Prostate gland (tissue), 2 donors: ENCODE results near the gene CAMSAP2. TPM values are rescaled to one million over a fixed set of nuclear protein-coding genes. Genes with fewer than 3 reads are reported as not detected.
A peak's percentile ranks its signal among the peaks of the same experiment; 100 is the strongest.

Experiments used
- DNase-seq: peaks from one replicate; pipeline ENCODE4 v3.0.0-alpha.2; 2019; ENCODE audit warnings: low spot score
- H3K27ac ChIP-seq, 2 donors: fragments of 200-600 bp; sonication (generic); 2 replicates each; pipeline ENCODE4 v1.5.1; 2017 to 2019
- H3K27me3 ChIP-seq: fragments of 200-600 bp; sonication (generic); replicated peaks from 2 replicates; pipeline ENCODE4 v1.5.1; 2019; ENCODE audit not compliant: insufficient read depth
- H3K36me3 ChIP-seq, 2 donors: fragments of 200-600 bp; sonication (generic); 1 replicate in 1 of 2; 2 replicates in 1 of 2; pipeline versions ENCODE4 v1.5.1 to v1.8.1; 2017 to 2019
- H3K4me1 ChIP-seq: fragments of 200-600 bp; sonication (generic); replicated peaks from 2 replicates; pipeline ENCODE4 v1.5.1; 2019
- H3K4me3 ChIP-seq, 2 donors: fragments of 200-600 bp; sonication (generic); 2 replicates each; pipeline ENCODE4 v1.5.1; 2017 to 2019
- H3K9me3 ChIP-seq: fragments of 200-600 bp; sonication (generic); 2 replicates; pipeline ENCODE4 v1.5.1; 2017
- POLR2A ChIP-seq: fragments of 450-650 bp; IDR thresholded peaks from one replicate; pipeline ENCODE4 v1.6.1; 2016; ENCODE audit warnings: antibody characterized with exemption, mild to moderate bottlenecking
- POLR2AphosphoS5 ChIP-seq: sonication (generic); formaldehyde crosslinking; IDR thresholded peaks from one replicate; pipeline ENCODE4 v1.6.1; 2017; ENCODE audit warnings: antibody characterized with exemption
- WGBS: methylation state at CpG from one replicate; pipeline ENCODE4 v1.1.5; 2018; 5-methylcytosine and 5-hydroxymethylcytosine counted together
- intact Hi-C: fragments of 100-400 bp; cut with DNase I; formaldehyde crosslinking; loops from one replicate; pipeline ENCODE4 v1.14.2; 2022
- total RNA-seq, 2 donors: library from RNA; depleted of rRNA; stranded (reverse); fragments of >200 nt; gene quantifications; one replicate each; pipeline ENCODE4 v1.1.0, GENCODE V29; 2016
- TF ChIP-seq, protein P1 (sequence below), 4 experiments: fragments of 200-600 bp in 2 of 4; fragments of 450-650 bp in 2 of 4; sonication (generic) in 2 of 4; IDR thresholded peaks; 1 replicate in 3 of 4; 2 replicates in 1 of 4; pipeline ENCODE4 v1.5.1; 2016 to 2019; ENCODE audit warnings: antibody characterized with exemption in 4 of 4, mild to moderate bottlenecking in 2 of 4, moderate library complexity in 2 of 4

CAMSAP2 gene
- total RNA-seq, 2 donors from 2014 or later, result 15.8 to 22.8 TPM

DNA sequence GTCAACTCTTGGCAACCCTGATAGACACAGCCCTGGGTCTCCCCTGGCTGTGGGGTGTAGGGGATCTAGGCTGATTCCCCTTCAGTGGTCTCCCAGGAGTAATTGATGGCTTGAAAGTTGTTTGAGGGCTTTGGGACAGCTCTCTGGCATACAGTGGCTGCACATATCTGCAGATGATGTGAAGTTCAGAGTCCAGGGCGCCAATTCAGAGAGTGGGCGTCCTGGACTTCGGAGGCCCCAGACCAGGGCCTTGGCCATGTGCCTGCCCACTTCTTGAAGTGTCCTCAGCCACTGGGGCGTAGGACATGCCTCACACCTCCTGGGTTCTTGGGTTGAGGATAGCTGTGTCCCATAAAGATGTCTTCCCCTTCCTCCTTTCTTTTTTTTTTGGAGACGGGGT, 158.6 kb downstream of the CAMSAP2 start:
- H3K27ac ChIP-seq, result peak overlapping the region in 1 of 2 donors; percentile 17
- DNase-seq, result no peak
- H3K27me3 ChIP-seq, result no peaks in the 10 kb centered on the region
- no peak overlapping the region for H3K4me3 ChIP-seq
- WGBS, result 90% methylated on average over 5 of the region's 5 CpGs
- H3K36me3 ChIP-seq, result no peaks in the 10 kb centered on the region
- H3K4me1 ChIP-seq, result no peaks in the 10 kb centered on the region
- no peaks in the 10 kb centered on the region for H3K9me3 ChIP-seq
- intact Hi-C loops, result no loop called here
- TF ChIP-seq POLR2AphosphoS5, result no peak
- TF ChIP-seq, protein P1, sequence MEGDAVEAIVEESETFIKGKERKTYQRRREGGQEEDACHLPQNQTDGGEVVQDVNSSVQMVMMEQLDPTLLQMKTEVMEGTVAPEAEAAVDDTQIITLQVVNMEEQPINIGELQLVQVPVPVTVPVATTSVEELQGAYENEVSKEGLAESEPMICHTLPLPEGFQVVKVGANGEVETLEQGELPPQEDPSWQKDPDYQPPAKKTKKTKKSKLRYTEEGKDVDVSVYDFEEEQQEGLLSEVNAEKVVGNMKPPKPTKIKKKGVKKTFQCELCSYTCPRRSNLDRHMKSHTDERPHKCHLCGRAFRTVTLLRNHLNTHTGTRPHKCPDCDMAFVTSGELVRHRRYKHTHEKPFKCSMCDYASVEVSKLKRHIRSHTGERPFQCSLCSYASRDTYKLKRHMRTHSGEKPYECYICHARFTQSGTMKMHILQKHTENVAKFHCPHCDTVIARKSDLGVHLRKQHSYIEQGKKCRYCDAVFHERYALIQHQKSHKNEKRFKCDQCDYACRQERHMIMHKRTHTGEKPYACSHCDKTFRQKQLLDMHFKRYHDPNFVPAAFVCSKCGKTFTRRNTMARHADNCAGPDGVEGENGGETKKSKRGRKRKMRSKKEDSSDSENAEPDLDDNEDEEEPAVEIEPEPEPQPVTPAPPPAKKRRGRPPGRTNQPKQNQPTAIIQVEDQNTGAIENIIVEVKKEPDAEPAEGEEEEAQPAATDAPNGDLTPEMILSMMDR (IDR thresholded peaks at IDR 0.05), result no peak
- TF ChIP-seq POLR2A, result no peak

DNA sequence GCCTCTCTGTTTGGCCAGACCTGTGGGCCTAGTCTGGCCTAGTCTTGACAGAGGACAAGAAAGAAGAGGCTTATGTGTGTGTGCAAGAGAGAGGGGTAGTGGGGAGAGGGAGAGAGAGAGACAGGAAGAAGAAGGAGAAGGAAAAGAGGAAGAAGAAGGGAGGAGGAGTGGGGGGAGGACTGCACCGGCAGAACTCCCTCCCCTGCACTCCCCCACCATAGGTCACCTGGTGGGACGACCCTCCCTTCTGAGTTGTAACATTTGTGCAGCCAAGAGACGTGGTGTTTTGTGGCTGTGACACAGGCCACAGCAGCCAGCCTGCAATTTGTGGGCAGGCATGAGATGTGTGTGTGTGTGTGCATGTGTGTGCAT, 160.3 kb downstream of the CAMSAP2 start:
- Histone ChIP-seq H3K9me3 (no peaks in the 10 kb centered on the region), H3K4me1 (no peaks in the 10 kb centered on the region), H3K27me3 (no peaks in the 10 kb centered on the region), H3K4me3 (no peak overlapping the region), H3K27ac (no peak overlapping the region), H3K36me3 (no peaks in the 10 kb centered on the region)
- TF ChIP-seq POLR2A, result no peak
- TF ChIP-seq, protein P1 (IDR thresholded peaks at IDR 0.05), result no peak
- no peak for TF ChIP-seq POLR2AphosphoS5
- intact Hi-C loops, result no loop called here
- whole genome bisulfite sequencing, result 53% methylated on average over 3 of the region's 3 CpGs
- no peak for DNase-seq

DNA sequence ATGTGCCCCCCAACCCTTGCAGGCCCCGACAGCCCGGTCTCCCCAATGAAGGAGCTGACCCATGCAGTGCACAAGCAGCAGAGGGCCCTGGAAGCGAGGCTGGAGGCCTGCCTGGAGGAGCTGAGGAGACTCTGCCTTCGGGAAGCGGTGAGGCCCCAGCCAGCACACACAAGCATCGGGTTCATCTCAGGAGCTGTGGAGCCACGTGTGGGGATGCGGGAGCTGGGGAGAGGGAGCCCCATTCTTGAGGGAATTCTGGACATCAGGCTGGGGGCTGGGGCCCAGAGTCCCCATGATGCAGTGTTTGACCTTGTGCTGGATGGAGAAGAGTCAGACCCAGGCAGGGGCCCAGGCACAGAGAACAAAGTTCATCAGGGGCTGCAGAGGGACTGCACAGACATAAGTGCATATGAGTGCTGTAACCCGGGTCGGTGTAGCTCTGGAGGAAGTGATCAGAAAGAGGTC, 160.8 kb downstream of the CAMSAP2 start:
- 94% methylated on average over 10 of the region's 10 CpGs for WGBS
- intact Hi-C loops, result no loop called here
- no peak for DNase-seq
- Histone ChIP-seq H3K4me1 (no peaks in the 10 kb centered on the region), H3K27ac (no peak overlapping the region), H3K4me3 (no peak overlapping the region), H3K9me3 (no peaks in the 10 kb centered on the region), H3K36me3 (no peaks in the 10 kb centered on the region), H3K27me3 (no peaks in the 10 kb centered on the region)
- no peak for TF ChIP-seq POLR2AphosphoS5

DNA sequence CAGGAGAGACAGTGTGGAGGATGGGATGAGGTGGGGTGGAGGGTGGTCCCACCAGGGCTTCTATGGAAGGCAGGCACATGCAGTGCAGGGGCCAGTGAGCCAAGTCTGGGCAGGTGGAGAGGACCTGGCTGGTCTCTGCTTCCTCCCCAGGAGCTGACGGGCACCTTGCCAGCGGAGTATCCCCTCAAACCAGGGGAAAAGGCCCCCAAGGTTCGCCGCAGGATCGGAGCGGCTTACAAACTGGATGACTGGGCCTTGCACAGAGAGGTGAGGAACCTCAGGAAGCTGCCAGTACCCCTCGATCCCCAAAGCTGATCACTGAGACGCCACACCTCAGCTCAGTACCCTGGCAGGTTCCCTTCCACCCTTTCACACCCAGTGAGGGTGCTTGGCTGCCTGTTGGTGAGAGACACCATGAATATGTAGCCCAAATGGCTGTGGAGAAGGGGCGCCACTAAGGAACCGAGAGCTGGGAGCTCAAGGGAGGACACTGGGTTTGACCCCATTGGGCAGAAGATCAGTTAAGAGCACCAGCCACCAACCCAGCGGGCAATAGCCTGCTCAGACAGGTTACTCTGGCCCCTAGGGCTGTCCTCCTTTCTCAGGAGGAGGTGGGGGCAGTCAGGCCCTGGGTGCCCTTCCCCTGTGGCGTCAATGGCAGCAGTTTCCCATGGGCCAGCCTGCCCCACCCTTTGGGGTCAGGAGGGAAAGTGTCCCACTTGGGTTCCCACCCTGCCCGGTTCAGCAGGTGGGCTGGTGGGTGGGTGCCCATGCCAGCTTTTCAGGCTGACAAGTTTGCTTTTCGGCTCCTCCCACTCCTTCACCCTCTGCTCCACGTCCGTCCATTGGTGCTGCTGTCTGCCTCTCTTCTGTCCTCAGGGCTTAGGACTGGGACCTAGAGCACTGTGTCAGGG, 161.5 kb downstream of the CAMSAP2 start:
- Histone ChIP-seq H3K36me3 (no peaks in the 10 kb centered on the region), H3K27me3 (no peaks in the 10 kb centered on the region), H3K9me3 (no peaks in the 10 kb centered on the region), H3K27ac (no peak overlapping the region), H3K4me3 (no peak overlapping the region), H3K4me1 (no peaks in the 10 kb centered on the region)
- TF ChIP-seq POLR2AphosphoS5 (no peak), POLR2A (no peak)
- TF ChIP-seq, protein P1 (IDR thresholded peaks at IDR 0.05), result no peak
- DNase-seq, result no peak
- intact Hi-C loops, result no loop called here
- 86% methylated on average over 16 of the region's 16 CpGs for WGBS

DNA sequence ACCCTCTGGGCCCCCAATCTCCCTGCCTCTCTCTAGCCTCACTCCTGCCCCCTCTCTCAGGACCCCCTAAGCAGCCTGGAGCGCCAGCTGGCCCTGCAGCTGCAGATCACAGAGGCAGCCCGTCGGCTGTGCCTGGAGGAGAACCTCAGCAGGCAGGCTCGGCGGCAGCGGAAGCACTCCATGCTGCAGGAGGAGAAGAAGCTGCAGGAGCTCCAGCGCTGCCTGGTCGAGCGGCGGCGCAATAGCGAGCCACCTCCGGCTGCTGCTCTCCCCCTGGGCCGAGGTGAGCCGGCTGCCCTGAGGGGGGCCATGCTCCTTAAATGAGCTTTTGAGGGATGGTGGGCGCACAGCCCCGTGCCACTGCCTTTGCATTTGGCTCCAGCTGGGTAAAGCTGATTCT, 162.2 kb downstream of the CAMSAP2 start:
- 94% methylated on average over 16 of the region's 17 CpGs for WGBS
- H3K27me3 ChIP-seq, result no peaks in the 10 kb centered on the region
- H3K4me3 ChIP-seq, result no peak overlapping the region
- H3K27ac ChIP-seq, result no peak overlapping the region
- H3K9me3 ChIP-seq, result no peaks in the 10 kb centered on the region
- intact Hi-C loops, result no loop called here
- no peaks in the 10 kb centered on the region for H3K36me3 ChIP-seq
- no peak for DNase-seq
- TF ChIP-seq POLR2A (no peak), POLR2AphosphoS5 (no peak)
- TF ChIP-seq, protein P1 (IDR thresholded peaks at IDR 0.05), result no peak
- no peaks in the 10 kb centered on the region for H3K4me1 ChIP-seq
